Measurements from ENCODE around the gene HMX3.

- TF ChIP-seq CTCF (IDR thresholded peaks at IDR 0.05) (no peak), POLR2A (IDR thresholded peaks at IDR 0.05) (no peak)
Observed at GRCh38 chr10:123140983-123141390, 5.2 kb downstream of the HMX3 start.
